AG08395 (cell line): ENCODE measurements around the gene AKAP6.
"Not testable (repeated sequence)": the region's sequence is repeated elsewhere in the genome, so short reads cannot be mapped to it uniquely, and the experiment has no call there.

Experiments used
- DNase-seq: peaks from one replicate; pipeline ENCODE4 v3.0.0; 2012; ENCODE audit warnings: mixed read lengths, low spot score

AKAP6 gene

DNA sequence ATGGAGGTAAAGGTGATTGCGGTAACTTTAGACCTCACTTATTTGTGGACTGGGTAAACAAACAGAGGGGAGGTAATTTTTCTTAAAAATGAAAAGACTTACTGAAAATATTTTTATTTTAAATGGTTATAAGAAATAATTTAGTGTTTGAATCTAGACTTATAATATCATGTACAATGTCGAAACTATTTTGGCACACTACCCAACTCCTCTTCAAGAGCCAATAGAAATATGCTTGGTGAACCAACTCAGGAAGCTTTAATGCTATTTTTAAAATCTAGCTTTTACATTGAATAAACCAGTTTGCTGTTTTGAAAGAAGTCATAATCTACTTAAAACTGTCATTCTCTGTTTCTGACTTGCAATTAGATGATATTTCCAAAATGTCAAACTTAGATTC lies 433.8 kb downstream of the AKAP6 start:
- no peak for DNase-seq

GRCh38 chr14:32763673-32764072 lies 434.6 kb downstream of the AKAP6 start:
- DNase-seq, result no peak

- no peak for DNase-seq
Observed at GRCh38 chr14:32764131-32764530, 435.0 kb downstream of the AKAP6 start.

DNA sequence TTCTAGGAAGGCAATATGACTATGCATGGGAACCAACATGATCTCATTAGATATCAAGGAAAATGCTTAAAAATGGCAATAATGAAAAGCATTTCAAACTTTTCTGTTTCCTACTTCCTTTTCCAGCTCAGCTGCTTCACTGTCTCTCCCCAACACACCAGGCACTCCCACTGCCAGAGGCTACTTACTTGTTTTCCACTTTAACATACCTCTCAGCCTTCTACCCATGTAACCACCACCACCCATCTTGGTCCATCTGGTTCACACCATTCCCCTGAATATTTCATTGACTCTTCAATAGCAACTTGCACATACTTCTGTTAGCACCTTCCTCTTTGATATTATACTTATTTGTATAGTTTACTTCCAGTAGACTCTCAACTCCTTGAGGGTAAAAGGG lies 441.3 kb downstream of the AKAP6 start:
- DNase-seq, result no peak

GRCh38 chr14:32774214-32774613 lies 445.1 kb downstream of the AKAP6 start:
- no peak for DNase-seq

DNA sequence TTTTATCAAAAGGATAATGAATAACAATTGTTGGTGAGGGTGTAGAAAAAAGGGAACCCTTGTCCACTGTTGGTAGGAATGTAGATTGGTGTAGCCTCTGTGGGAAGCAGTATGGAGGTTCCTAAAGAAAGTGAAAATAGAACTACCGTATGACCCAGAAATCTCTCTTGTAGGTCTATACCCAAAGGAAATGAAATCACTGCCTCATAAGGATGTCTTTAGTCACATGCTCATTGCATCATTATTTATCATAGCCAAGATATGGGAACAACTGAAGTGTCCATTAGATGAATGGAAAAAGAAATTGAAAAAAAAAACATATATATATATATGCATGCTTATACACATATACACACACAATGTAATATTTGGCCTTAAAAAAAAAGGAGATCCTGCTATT lies 450.7 kb downstream of the AKAP6 start:
- no peak for DNase-seq

GRCh38 chr14:32784405-32784804 lies 455.3 kb downstream of the AKAP6 start:
- DNase-seq, result no peak

GRCh38 chr14:32785585-32785984 lies 456.5 kb downstream of the AKAP6 start:
- DNase-seq, result no peak

DNA sequence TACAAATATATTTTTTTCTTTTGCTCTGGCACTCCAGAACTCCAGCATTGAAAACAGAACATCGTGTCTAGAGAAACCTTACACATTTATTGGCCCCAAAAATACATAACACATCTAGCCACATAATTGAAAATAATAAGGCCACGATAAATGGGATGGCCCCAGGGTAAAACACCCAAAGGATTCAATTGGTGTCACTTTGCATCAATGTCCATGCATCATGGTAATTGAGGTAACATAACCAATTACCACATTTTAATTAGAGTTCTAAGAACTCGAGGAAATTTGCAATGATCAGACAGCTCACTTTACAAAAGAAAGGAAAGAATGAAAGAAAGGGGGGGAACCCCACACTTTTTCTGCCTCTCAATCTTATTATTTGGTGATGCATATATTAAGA lies 457.8 kb downstream of the AKAP6 start:
- DNase-seq, result no peak

DNA sequence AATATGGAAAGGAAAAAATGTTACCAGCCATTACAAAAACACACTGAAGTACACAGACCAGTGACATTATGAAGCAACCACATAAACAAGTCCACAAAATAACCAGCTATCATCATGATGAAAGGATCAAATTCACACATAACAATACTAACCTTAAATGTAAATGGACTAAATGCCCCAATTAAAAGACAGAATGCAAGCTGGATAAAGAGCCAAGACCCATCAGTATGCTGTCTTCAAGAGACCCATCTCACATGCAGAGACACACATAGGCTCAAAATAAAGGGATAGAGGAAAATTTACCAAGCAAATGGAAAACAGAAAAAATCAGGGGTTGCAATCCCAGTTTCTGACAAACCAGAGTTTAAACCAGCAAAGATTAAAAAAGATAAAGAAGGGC lies 463.9 kb downstream of the AKAP6 start:
- DNase-seq, result not testable (repeated sequence)

GRCh38 chr14:32800320-32800719 lies 471.2 kb downstream of the AKAP6 start:
- DNase-seq, result no peak

DNA sequence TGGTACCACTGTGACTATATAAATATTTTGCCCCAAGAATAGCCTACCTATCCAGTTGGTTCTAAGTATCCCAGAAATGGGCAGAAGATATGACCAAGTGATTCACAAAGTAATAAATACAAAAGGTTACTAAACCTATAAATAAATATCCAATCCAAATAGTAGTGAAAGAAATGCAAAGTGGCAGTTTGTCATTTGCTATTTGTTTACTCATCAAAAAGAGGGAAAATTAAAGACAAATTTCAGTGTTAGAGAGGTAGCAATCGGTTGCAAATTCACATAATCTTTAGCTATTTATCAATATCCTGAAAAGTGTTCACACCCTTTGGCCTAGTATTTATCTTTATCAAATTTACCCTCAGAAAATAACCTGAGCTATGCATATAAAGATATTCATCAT lies 473.2 kb downstream of the AKAP6 start:
- DNase-seq, result no peak

DNA sequence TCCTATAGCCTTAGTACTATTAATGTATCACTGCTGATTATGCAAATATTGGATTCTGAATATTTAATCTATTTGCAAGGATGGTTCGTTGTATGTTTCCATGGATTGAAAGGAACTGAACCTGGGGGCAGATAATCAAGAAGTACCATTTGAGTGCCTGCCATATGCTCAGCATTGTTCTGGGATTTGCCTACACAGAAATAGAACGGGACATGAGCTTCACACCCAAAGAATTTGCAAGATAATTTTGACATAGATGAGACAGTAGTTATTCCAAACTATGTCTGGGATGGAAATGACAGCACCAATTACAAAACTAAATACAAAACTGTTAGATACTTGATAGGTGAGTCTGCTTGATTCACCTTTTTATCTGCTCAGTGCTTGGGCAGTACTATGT lies 476.9 kb downstream of the AKAP6 start:
- DNase-seq, result no peak

DNA sequence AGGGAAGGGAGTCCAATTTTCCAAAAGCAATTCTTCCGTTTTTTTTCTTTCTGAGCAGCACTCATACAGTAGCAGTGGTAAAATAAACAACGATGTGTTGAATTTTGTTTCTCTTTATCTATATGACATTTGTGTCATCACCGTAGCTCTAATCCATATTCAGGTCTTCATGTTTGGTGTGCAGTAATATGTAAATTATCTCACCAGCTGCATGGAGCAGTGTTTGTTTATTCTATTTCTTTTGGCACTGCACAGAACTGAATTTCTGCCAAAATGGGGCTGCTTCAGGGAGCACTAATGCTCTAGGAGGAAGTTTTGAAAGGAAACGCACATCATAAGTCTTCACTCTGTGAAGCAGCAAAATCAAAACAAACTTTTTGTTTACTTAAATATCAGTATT lies 479.5 kb downstream of the AKAP6 start:
- peak; percentile 36 for DNase-seq

GRCh38 chr14:32809255-32809654 lies 480.2 kb downstream of the AKAP6 start:
- no peak for DNase-seq

DNA sequence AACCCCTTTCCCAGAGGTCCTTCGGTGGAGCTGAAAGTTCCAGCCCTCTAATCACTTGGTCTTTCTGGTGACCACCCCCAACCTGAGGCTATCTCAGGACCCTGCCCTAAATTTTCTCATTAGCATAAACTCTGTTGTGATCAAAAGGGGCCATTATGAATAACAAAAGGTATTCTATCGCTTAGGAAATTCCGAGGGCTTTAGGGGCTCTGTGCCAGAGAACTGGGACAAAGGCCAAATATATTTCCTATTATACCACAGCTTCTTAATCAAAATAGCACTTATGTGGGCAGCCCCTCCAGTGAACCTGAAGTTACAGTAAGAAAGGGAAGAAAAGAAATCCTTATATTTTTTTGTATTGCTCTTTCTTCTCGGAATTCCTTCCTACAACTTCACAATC lies 484.3 kb downstream of the AKAP6 start:
- no peak for DNase-seq

- no peak for DNase-seq
Observed at GRCh38 chr14:32814721-32815120, 485.6 kb downstream of the AKAP6 start.

GRCh38 chr14:32816588-32816987 lies 487.5 kb downstream of the AKAP6 start:
- no peak for DNase-seq

GRCh38 chr14:32817780-32818179 lies 488.7 kb downstream of the AKAP6 start:
- no peak for DNase-seq

- no peak for DNase-seq
Observed at GRCh38 chr14:32818581-32818980, 489.5 kb downstream of the AKAP6 start.

GRCh38 chr14:32820181-32820580 lies 491.1 kb downstream of the AKAP6 start:
- DNase-seq, result no peak

GRCh38 chr14:32820682-32821081 lies 491.6 kb downstream of the AKAP6 start:
- DNase-seq, result no peak

GRCh38 chr14:32821964-32822653 lies 493.0 kb downstream of the AKAP6 start:
- DNase-seq, result no peak

DNA sequence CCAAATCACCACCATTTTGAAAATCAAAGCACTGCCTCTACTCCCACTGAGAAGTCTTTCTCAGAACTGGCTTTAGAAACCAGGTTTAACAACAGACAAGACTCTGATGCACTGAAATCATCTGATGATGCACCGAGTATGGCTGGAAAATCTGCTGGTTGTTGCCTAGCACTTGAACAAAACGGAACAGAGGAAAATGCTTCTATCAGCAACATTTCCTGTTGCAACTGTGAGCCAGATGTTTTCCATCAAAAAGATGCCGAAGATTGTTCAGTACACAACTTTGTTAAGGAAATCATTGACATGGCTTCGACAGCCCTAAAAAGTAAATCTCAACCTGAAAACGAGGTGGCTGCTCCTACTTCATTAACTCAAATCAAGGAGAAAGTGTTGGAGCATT lies 494.6 kb downstream of the AKAP6 start:
- DNase-seq, result peak; percentile 18

DNA sequence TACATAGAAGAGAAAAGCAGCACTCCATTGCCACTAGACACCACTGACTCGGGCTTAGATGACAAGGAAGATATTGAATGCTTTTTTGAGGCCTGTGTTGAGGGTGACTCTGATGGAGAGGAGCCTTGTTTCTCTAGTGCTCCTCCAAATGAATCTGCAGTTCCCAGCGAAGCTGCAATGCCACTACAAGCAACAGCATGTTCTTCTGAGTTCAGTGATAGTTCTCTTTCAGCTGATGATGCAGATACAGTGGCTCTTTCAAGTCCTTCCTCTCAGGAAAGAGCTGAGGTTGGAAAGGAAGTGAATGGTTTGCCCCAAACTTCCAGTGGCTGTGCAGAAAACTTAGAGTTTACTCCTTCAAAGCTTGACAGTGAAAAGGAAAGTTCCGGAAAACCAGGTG lies 495.1 kb downstream of the AKAP6 start:
- DNase-seq, result no peak
